Brain microvascular endothelial cell (primary cell): ENCODE measurements around the gene CA4.

Experiments used
- DNase-seq: peaks from one replicate; pipeline ENCODE4 v3.0.0-alpha.2; 2020
- H3K27ac ChIP-seq: fragments of 250-450 bp; sonication (Bioruptor Pico); 2 replicates; pipeline ENCODE4 v1.5.1; 2020; ENCODE audit warnings: mild to moderate bottlenecking, moderate library complexity
- H3K27me3 ChIP-seq: fragments of 250-450 bp; sonication (Bioruptor Pico); replicated peaks from 2 replicates; pipeline ENCODE4 v1.5.1; 2020; ENCODE audit warnings: mild to moderate bottlenecking
- H3K36me3 ChIP-seq: fragments of 250-450 bp; sonication (Bioruptor Pico); replicated peaks from 2 replicates; pipeline ENCODE4 v1.5.1; 2020; ENCODE audit warnings: mild to moderate bottlenecking
- H3K4me3 ChIP-seq: 2 replicates; pipeline ENCODE4 v1.5.1; 2011; ENCODE audit warnings: low read depth, mild to moderate bottlenecking, control low read depth, low read length, moderate library complexity
- CTCF ChIP-seq: IDR thresholded peaks from 2 replicates; pipeline ENCODE4 v1.5.1; 2011; ENCODE audit warnings: low read depth, mild to moderate bottlenecking, moderate library complexity, low read length, control low read depth, inconsistent platforms; ENCODE audit errors: missing control alignments
- in situ Hi-C: cut with HindIII; loops from 2 replicates; pipeline ENCODE4 v1.10.0; 2017; ENCODE audit warnings: low sequenced_read_pairs, low pct_ligation_motif_present

Gene CA4

GRCh38 chr17:60139438-60140285 lies 10.1 kb upstream of the CA4 start:
- peak; percentile 53 for DNase-seq
- Histone ChIP-seq H3K27me3 (peaks cover 21% of the 10 kb centered on the region), H3K36me3 (no peaks in the 10 kb centered on the region), H3K27ac (no peak overlapping the region), H3K4me3 (peak overlapping the region; percentile 22)
- in situ Hi-C loops = no loop called here
- peak; percentile 85 for TF ChIP-seq CTCF

DNA sequence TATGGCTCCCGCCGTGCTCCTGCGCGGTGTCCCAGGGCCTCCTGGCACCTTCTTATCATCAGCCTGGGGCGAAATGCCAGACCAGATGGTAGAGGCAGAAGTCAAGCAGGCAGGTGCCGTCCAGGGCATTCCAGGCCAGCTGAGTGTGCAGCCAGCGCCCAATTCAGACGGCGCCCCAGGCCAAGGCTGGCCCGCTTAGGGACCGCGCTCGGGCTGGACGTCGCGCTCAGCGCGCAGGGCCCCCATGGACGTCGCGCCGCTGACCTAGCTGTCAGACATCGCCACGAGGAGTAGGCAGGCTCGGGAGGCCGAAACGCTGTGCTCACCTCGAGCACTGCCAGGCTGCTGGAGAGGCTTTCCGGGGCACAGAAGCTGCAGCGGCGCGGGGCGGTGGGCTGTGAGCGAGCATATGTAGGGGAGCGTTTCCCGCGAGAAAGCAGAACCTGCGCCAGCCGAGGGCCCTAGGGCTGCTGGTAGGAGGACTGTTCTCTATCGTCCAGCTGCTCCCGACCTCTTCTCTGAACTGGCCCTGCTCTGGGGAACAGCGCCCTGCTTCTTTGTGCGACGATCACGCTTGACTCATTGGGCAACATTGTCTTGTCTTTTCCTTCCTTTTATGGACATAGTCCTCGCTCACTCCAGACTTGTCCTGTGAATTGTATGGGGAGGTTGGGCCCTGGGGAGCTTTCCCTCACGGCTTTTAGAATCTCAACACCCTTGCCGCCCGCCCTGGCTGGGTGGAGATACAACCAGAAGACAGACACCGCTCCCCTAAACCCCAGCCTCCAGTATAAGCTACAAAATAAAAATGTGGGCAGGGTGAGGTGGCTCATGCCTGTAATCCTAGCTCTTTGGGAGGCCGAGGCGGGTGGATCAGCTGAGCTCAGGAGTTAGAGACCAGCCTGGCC lies 8.4 kb upstream of the CA4 start:
- DNase-seq = peak; percentile 24
- H3K27ac ChIP-seq = no peak overlapping the region
- in situ Hi-C loops = no loop called here
- H3K27me3 ChIP-seq = peaks cover 29% of the 10 kb centered on the region
- peak overlapping the region; percentile 15 for H3K4me3 ChIP-seq
- TF ChIP-seq CTCF = no peak
- no peaks in the 10 kb centered on the region for H3K36me3 ChIP-seq

DNA sequence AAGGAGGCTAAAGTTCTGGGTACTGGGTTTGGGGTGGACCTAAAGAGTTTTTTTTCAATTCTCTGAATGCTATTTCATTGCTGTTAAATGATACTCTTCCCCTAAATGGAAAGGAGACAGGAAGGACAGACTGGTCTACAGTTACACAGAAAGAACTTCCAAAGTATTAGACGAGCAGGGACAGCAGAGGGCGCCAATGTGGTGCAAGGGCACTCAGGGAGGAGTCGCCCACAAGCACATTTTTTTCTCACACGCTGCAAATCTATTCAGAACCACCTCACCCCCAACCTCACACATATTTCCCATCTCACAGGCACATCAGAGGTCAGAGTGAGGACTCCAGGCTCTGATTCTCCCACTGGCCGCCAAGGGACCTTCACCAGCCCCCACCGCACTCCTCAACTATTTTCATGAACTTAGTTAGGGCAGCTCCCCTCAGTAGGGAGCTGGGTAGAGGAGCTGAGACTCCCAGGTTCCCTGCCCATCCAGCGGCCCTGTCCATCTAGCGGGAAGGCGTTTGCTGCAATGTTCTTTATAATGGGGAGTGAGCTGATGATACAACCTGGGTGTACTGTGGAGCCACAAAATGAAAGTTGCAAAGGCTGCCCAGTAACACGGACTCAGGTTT lies 6.8 kb upstream of the CA4 start:
- Histone ChIP-seq H3K27me3 (peaks cover 29% of the 10 kb centered on the region), H3K27ac (peak overlapping the region; percentile 36), H3K4me3 (peak overlapping the region; percentile 51), H3K36me3 (no peaks in the 10 kb centered on the region)
- peak; percentile 92 for TF ChIP-seq CTCF
- DNase-seq = peak; percentile 93
- in situ Hi-C loops = no loop called here

- TF ChIP-seq CTCF = no peak
- Histone ChIP-seq H3K36me3 (no peaks in the 10 kb centered on the region), H3K27ac (no peak overlapping the region), H3K4me3 (no peak overlapping the region), H3K27me3 (peaks cover 29% of the 10 kb centered on the region)
- in situ Hi-C loops = no loop called here
- DNase-seq = no peak
Observed at GRCh38 chr17:60145006-60145935, 4.5 kb upstream of the CA4 start.

DNA sequence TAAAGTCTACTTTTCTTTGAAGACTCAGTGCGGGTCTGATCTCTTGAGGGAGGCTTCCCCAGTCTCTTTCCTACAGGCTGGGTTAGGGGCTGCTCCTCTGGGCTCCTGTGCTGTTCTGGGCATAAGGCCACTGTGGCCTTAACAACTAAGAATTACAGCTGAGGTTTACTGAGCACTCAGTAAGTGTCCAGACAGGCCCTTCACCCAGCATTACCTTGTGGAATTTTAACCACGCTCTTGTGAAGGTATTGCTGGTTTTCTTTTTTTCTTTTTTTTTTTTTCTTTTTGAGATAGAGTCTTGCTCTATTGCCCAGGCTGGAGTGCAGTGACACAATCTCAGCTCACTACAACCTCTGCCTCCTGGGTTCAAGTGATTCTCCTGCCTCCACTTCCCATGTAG lies 3.6 kb upstream of the CA4 start:
- in situ Hi-C loops = no loop called here
- DNase-seq = no peak
- Histone ChIP-seq H3K4me3 (no peak overlapping the region), H3K27me3 (peaks cover 32% of the 10 kb centered on the region), H3K36me3 (no peaks in the 10 kb centered on the region), H3K27ac (no peak overlapping the region)
- TF ChIP-seq CTCF = no peak
